K562 (cell line): Measurements from ENCODE around the gene FOXRED2. TPM values are rescaled to one million over a fixed set of nuclear protein-coding genes. Genes with fewer than 3 reads are reported as not detected.

Experiments used
- AFF4 ChIP-seq: sonication (generic); formaldehyde crosslinking; IDR thresholded peaks from 2 replicates; pipeline ENCODE4 v1.8.0; 2023; ENCODE audit warnings: mild to moderate bottlenecking, missing genetic modification reagents
- CREB1 ChIP-seq, 2 experiments: sonication (generic) in 1 of 2; formaldehyde crosslinking in 1 of 2; IDR thresholded peaks; 2 replicates each; pipeline versions ENCODE4 v1.6.1 to v1.8.0; 2012 to 2022; ENCODE audit warnings: inconsistent platforms in 1 of 2, mild to moderate bottlenecking in 1 of 2, missing genetic modification reagents in 1 of 2, moderate library complexity in 1 of 2
- FIP1L1 ChIP-seq: fragments of 200-400 bp; formaldehyde crosslinking; IDR thresholded peaks from 2 replicates; pipeline ENCODE4 v1.6.1; 2018; ENCODE audit warnings: mild to moderate bottlenecking, low read depth, low read length; ENCODE audit not compliant: poor library complexity, severe bottlenecking
- ID3 ChIP-seq, 2 experiments: fragments of 250-450 bp in 1 of 2; fragments of 450-650 bp in 1 of 2; sonication (Bioruptor Pico) in 1 of 2; IDR thresholded peaks; 2 replicates each; pipeline versions ENCODE4 v1.6.1 to v1.8.0; 2016 to 2021; ENCODE audit warnings: mild to moderate bottlenecking in 2 of 2, moderate library complexity in 2 of 2, missing compliant biosample characterization in 1 of 2, missing genetic modification characterization in 1 of 2
- KLF6 ChIP-seq: fragments of 250-450 bp; sonication (Bioruptor Pico); IDR thresholded peaks from 2 replicates; pipeline ENCODE4 v1.4.0; 2020; ENCODE audit warnings: mild to moderate bottlenecking, moderate library complexity, borderline replicate concordance
- MEIS2 ChIP-seq: fragments of 450-650 bp; IDR thresholded peaks from 2 replicates; pipeline ENCODE4 v1.6.1; 2014; ENCODE audit warnings: mild to moderate bottlenecking; ENCODE audit not compliant: partially characterized antibody
- NR1H2 ChIP-seq: sonication (generic); formaldehyde crosslinking; IDR thresholded peaks from 2 replicates; pipeline ENCODE4 v1.4.0; 2020; ENCODE audit warnings: mild to moderate bottlenecking, missing genetic modification reagents
- NRF1 ChIP-seq, 2 experiments: fragments of 450-650 bp; IDR thresholded peaks in 1 of 2; conservative IDR thresholded peaks in 1 of 2; 2 replicates each; pipeline ENCODE4 v1.6.1; 2014; ENCODE audit warnings: mild to moderate bottlenecking in 2 of 2
- SUPT5H ChIP-seq: fragments of 450-650 bp; IDR thresholded peaks from 2 replicates; pipeline ENCODE4 v1.6.1; 2016
- THAP7 ChIP-seq: fragments of 250-450 bp; sonication (Bioruptor Pico); IDR thresholded peaks from 2 replicates; pipeline ENCODE4 v1.5.0; 2021
- ZBTB2 ChIP-seq: fragments of 450-650 bp; IDR thresholded peaks from 2 replicates; pipeline ENCODE4 v1.6.1; 2016; ENCODE audit warnings: antibody characterized with exemption
- ZBTB34 ChIP-seq: fragments of 250-450 bp; sonication (Bioruptor Pico); IDR thresholded peaks from 2 replicates; pipeline ENCODE4 v1.8.0; 2021; ENCODE audit warnings: mild to moderate bottlenecking, moderate library complexity
- ZC3H4 ChIP-seq: sonication (generic); formaldehyde crosslinking; IDR thresholded peaks from 2 replicates; pipeline ENCODE4 v1.9.0; 2021; ENCODE audit warnings: missing genetic modification reagents, borderline replicate concordance
- ZNF165 ChIP-seq: fragments of 250-450 bp; sonication (Bioruptor Pico); IDR thresholded peaks from 2 replicates; pipeline ENCODE4 v1.4.0; 2020; ENCODE audit warnings: borderline replicate concordance
- ZNF707 ChIP-seq: fragments of 250-450 bp; sonication (Bioruptor Pico); conservative IDR thresholded peaks from 2 replicates; pipeline ENCODE4 v1.8.0; 2022; ENCODE audit warnings: inconsistent platforms, mild to moderate bottlenecking, moderate library complexity
- ZNF740 ChIP-seq, 3 experiments: fragments of 200-800 bp in 1 of 3; sonication (Bioruptor generic) in 1 of 3; sonication (generic) in 1 of 3; formaldehyde crosslinking in 1 of 3; IDR thresholded peaks; 2 replicates each; pipeline versions ENCODE4 v1.6.1 to v1.8.0; 2016 to 2022; ENCODE audit warnings: mild to moderate bottlenecking in 2 of 3, missing compliant biosample characterization in 2 of 3, missing genetic modification characterization in 2 of 3, missing genetic modification reagents in 1 of 3
- polyA plus RNA-seq, 8 experiments: library from polyadenylated mRNA; depleted of rRNA in 4 of 8; stranded (reverse) in 5 of 8; unstranded in 3 of 8; fragments of >200 nt; fragmentation: Nextera tagmentation in 2 of 8; fragmentation: Illumina TruSeq in 1 of 8; extraction: Ambion mirVana in 2 of 8; extraction: Trizol in 1 of 8; gene quantifications; 2 replicates each; pipeline versions ENCODE4 v1.2.1 to v1.2.3, GENCODE V29; 2011 to 2014; ENCODE audit warnings: inconsistent platforms in 1 of 8, missing spikeins in 1 of 8
- total RNA-seq, 7 experiments: library from RNA; depleted of rRNA in 6 of 7; stranded (reverse); fragments of >200 nt in 6 of 7; fragmentation: Illumina TruSeq in 2 of 7; extraction: Trizol in 2 of 7; gene quantifications; 2 replicates each; pipeline versions ENCODE4 v1.2.1 to v1.2.3, GENCODE V29; 2011 to 2021; ENCODE audit warnings: low replicate concordance in 1 of 7

The FOXRED2 gene
- total and polyA plus RNA-seq, 9 of the 15 experiments (the other 6 are each of a cell fraction or from before 2014, with no cell fraction given): 2.8 to 48.4 (median 7.8) TPM

GRCh38 chr22:36481393-36482168 lies 25.3 kb downstream of the FOXRED2 start, which contains the start of gene TXN2 (continued):
- TF ChIP-seq FIP1L1: peak; percentile 88
- peak; percentile 77 to 82 for TF ChIP-seq NRF1 (conservative IDR thresholded peaks at IDR 0.05 in 1 of 2, IDR thresholded peaks at IDR 0.05 in 1 of 2)
- peak; percentile 96 for TF ChIP-seq ZNF740 (CRISPR knock-in tag; IDR thresholded peaks at IDR 0.05)
- peak in 1 of 2 experiments; percentile 89; a peak in 2 of 4 replicates for TF ChIP-seq ZNF740 (tag; IDR thresholded peaks at IDR 0.05)
- peak; percentile 89; the same call in 1 of the 2 replicates for TF ChIP-seq ZC3H4 (CRISPR knock-in tag)
- TF ChIP-seq ZNF707 (CRISPR knock-in tag): no peak
- peak; percentile 42 for TF ChIP-seq MEIS2
- TF ChIP-seq AFF4 (CRISPR knock-in tag): peak; percentile 88
- no peak for TF ChIP-seq KLF6 (CRISPR knock-in tag)
- no peak for TF ChIP-seq THAP7 (CRISPR knock-in tag)
- no peak for TF ChIP-seq ZNF165 (CRISPR knock-in tag)
- TF ChIP-seq CREB1 (IDR thresholded peaks at IDR 0.05): peak; percentile 93
- peak; percentile 95 for TF ChIP-seq CREB1 (CRISPR knock-in tag; IDR thresholded peaks at IDR 0.05)
- TF ChIP-seq NR1H2 (CRISPR knock-in tag): no peak
- 0 out of 2 replicates have a peak, but pooled peaks have one; percentile 15 for TF ChIP-seq ZBTB2
- no peak for TF ChIP-seq ZBTB34 (CRISPR knock-in tag)
- peak; percentile 89 for TF ChIP-seq SUPT5H
- TF ChIP-seq ID3 (CRISPR knock-in tag; IDR thresholded peaks at IDR 0.05): no peak
- no peak for TF ChIP-seq ID3 (tag; IDR thresholded peaks at IDR 0.05)
